PC-3 (cell line): ENCODE results near the gene ABHD14A. TPM values are rescaled to one million over a fixed set of nuclear protein-coding genes. Genes with fewer than 3 reads are reported as not detected.
A peak's percentile ranks its signal among the peaks of the same experiment; 100 is the strongest.

ENCODE experiments used
- ATAC-seq: fragments of 200-7000 bp; cut with Tn5 transposase; 2 replicates; pipeline ENCODE4 v1.9.1; 2020; ENCODE audit warnings: mild to moderate bottlenecking, moderate library complexity
- Bru-seq: library from RNA; stranded (reverse); fragments of 400-500 nt; gene quantifications from one replicate; lab custom pipeline; 2021; lab: Mats Ljungman, UMichigan
- BruChase-seq, 2 experiments: library from RNA; stranded (reverse); fragments of 400-500 nt; gene quantifications; one replicate each; lab custom pipeline; 2021; lab: Mats Ljungman, UMichigan
- BruUV-seq: library from RNA; stranded (reverse); fragments of 400-500 nt; replicated peaks from 2 replicates; lab custom pipeline; 2021; lab: Mats Ljungman, UMichigan
- CTCF ChIA-PET: fragments of 300-600 bp; sonication (Branson Sonifier 250); formaldehyde crosslinking; loops from one replicate; lab custom pipeline; 2022; ENCODE audit warnings: antibody characterized with exemption; lab: Charles Lee
- POLR2A ChIA-PET: fragments of 300-600 bp; sonication (Branson Sonifier 250); formaldehyde crosslinking; loops from one replicate; lab custom pipeline; 2022; ENCODE audit warnings: antibody characterized with exemption; ENCODE audit not compliant: unreplicated experiment; lab: Charles Lee
- DNase-seq: peaks from one replicate; pipeline ENCODE4 v3.0.0-alpha.2; 2015
- H2AFZ ChIP-seq: fragments of 300-600 bp; sonication (generic); 2 replicates; pipeline ENCODE4 v1.6.0; 2016; ENCODE audit warnings: antibody characterized with exemption, low read length
- H3F3A ChIP-seq: fragments of 300-600 bp; sonication (generic); one replicate; pipeline ENCODE4 v1.6.0; 2017; ENCODE audit warnings: antibody characterized with exemption, low read length, control low read depth, mild to moderate bottlenecking; ENCODE audit not compliant: unreplicated experiment
- H3K27ac ChIP-seq: fragments of 300-600 bp; sonication (generic); 2 replicates; pipeline ENCODE4 v1.5.1; 2016; ENCODE audit warnings: mild to moderate bottlenecking, low read length
- H3K27me3 ChIP-seq: fragments of 300-600 bp; sonication (generic); 2 replicates; pipeline ENCODE4 v1.6.1; 2016; ENCODE audit warnings: low read length, mixed read lengths
- H3K36me3 ChIP-seq: fragments of 300-600 bp; sonication (generic); 2 replicates; pipeline ENCODE4 v1.6.1; 2016; ENCODE audit warnings: low read depth, mixed run types, low read length, mixed read lengths
- H3K4me1 ChIP-seq: fragments of 300-600 bp; sonication (generic); 2 replicates; pipeline ENCODE4 v1.5.1; 2016; ENCODE audit warnings: low read length; ENCODE audit not compliant: insufficient read depth
- H3K4me2 ChIP-seq: fragments of 300-600 bp; sonication (generic); 2 replicates; pipeline ENCODE4 v1.6.0; 2016; ENCODE audit warnings: low read length
- H3K4me3 ChIP-seq: fragments of 300-600 bp; sonication (generic); 2 replicates; pipeline ENCODE4 v1.5.1; 2016; ENCODE audit warnings: mild to moderate bottlenecking, low read length, mixed read lengths
- H3K79me2 ChIP-seq: fragments of 300-600 bp; sonication (generic); 2 replicates; pipeline ENCODE4 v1.6.1; 2017; ENCODE audit warnings: low read length, mixed read lengths
- H3K9ac ChIP-seq: fragments of 300-600 bp; sonication (generic); 2 replicates; pipeline ENCODE4 v1.6.0; 2016; ENCODE audit warnings: mild to moderate bottlenecking, low read length
- H3K9me2 ChIP-seq: fragments of 300-600 bp; sonication (generic); replicated peaks from 2 replicates; pipeline ENCODE4 v1.6.1; 2016; ENCODE audit warnings: mixed run types, low read length, mixed read lengths
- H3K9me3 ChIP-seq: fragments of 300-600 bp; sonication (generic); 2 replicates; pipeline ENCODE4 v1.6.1; 2016; ENCODE audit warnings: low read length, mixed read lengths
- H4K20me1 ChIP-seq: fragments of 300-600 bp; sonication (generic); 2 replicates; pipeline ENCODE4 v1.6.1; 2016; ENCODE audit warnings: low read length, mixed read lengths
- EZH2 ChIP-seq: fragments of 300-600 bp; sonication (generic); IDR thresholded peaks from one replicate; pipeline ENCODE4 v1.6.1; 2017; ENCODE audit warnings: antibody characterized with exemption, mild to moderate bottlenecking, low read length; ENCODE audit not compliant: unreplicated experiment
- EZH2phosphoT487 ChIP-seq: fragments of 300-600 bp; sonication (generic); IDR thresholded peaks from 2 replicates; pipeline ENCODE4 v1.6.1; 2018; ENCODE audit warnings: mild to moderate bottlenecking, antibody characterized with exemption, low read length, borderline replicate concordance
- intact Hi-C: fragments of 100-400 bp; cut with micrococcal nuclease; formaldehyde crosslinking; loops from 2 replicates; pipeline ENCODE4 v1.9.0; 2023
- long read RNA-seq: library from polyadenylated mRNA; unstranded; transcript quantifications from one replicate; pipeline ENCODE4 v2.0.0, GENCODE V29; 2021; ENCODE audit not compliant: unreplicated experiment
- total RNA-seq: library from RNA; depleted of rRNA; stranded (reverse); fragments of >200 nt; gene quantifications from 2 replicates; pipeline ENCODE4 v1.2.3, GENCODE V29; 2014; rRNA removed
- TF ChIP-seq, protein P1 (sequence below): fragments of 300-600 bp; sonication (generic); conservative IDR thresholded peaks from 2 replicates; pipeline ENCODE4 v1.5.1; 2017; ENCODE audit warnings: antibody characterized with exemption, low read depth, mild to moderate bottlenecking, low read length

Gene ABHD14A
- 22.1 and 23.4 TPM in 2 replicates for total RNA-seq
- Bru-seq, nascent RNA = percentile 63 among the genes with signal in this experiment
- BruChase-seq, experiment 1, labeled RNA remaining after a 6-hour chase = percentile 67 among the genes with signal in this experiment
- percentile 61 among the genes with signal in this experiment for BruChase-seq, experiment 2, labeled RNA remaining after a 2-hour chase
- long read RNA-seq, transcript ABHD14A-201 (5 exons, 1,062 nt) = major isoform, 32 of 66 reads
- long read RNA-seq, partial matches to known transcripts = 7 of 66 reads
- long read RNA-seq, other reads (novel, unspliced or antisense) = 27 of 66 reads

DNA sequence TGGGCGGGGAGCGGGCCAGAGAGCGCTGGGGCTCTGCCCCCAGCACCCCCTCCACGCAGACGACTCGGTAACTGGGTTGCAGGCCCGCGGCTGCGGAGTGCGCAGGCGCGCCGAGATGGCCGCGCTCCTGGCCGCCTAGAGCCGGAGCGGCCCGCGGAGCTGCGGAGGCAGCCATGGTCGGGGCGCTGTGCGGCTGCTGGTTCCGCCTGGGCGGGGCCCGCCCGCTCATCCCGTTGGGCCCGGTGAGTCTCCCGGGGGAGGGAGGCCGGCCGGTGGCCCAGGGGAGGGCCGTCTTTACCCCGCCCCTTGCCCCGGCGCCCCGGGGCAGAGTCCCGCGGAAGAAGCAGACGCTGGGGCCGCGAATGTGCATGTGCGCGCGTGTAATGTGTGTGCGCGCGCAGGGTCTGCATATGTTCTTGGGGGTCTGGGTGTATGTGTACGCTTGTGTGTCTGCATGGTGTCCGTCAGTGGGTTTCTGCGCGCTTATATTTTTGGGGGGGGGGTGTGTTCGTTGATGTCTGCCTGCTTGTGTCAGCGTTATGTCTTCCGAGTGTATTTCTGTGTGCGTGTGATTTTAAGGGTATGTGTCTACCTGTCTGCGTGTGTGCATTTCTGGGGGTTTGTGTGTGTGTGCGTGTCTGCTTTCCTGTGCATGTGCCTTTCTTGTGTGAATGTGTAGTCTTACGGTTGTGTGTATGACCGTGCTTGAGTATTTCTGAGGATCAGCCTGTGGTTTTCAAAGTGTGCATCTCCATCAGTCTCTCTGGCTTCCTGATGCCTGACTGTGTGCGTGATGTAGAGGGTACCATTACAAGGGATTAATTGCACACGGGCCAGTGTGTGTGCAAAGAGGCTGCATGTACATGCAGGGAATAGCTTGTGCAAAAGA, at the start of gene ABHD14A:
ABHD14A (plus strand) TSS at position 102 of the 889 bp plus-strand sequence; CDS start at position 174, 72 bp downstream.
- Histone ChIP-seq H3K4me1 (peaks cover 23% of the 10 kb centered on the region), H2AFZ (peak within 1 kb of the TSS; percentile 99), H3K27me3 (no peaks in the 10 kb centered on the region), H3K9me3 (no peaks in the 10 kb centered on the region), H3F3A (no peaks in the 10 kb centered on the region), H3K36me3 (no peaks in the 10 kb centered on the region), H3K9ac (peak within 1 kb of the TSS; percentile 95), H3K4me3 (peak within 1 kb of the TSS; percentile 99), H3K27ac (peak within 1 kb of the TSS; percentile 32), H4K20me1 (no peaks in the 10 kb centered on the region), H3K4me2 (peak within 1 kb of the TSS; percentile 100), H3K79me2 (peaks cover 33% of the 10 kb centered on the region), H3K9me2 (no peaks in the 10 kb centered on the region)
- intact Hi-C loops = loop anchor here (1.0 to 2.0 kb wide), 2 partner anchors 24 to 33 kb away; partner anchors contain the start of gene PARP3
- ATAC-seq (peak; percentile 69), DNase-seq (peak; percentile 81)
- ChIA-PET CTCF (interaction anchor here (2.5 kb wide), 1 partner anchor 33 kb away, joined by 46 read pairs; the partner anchor contains the start of genes PARP3 and RRP9), POLR2A (interaction anchor here (0.7 kb wide), 1 partner anchor 475 kb away, joined by 3 read pairs; no protein-coding TSS in a partner anchor)
- TF ChIP-seq, protein P1, sequence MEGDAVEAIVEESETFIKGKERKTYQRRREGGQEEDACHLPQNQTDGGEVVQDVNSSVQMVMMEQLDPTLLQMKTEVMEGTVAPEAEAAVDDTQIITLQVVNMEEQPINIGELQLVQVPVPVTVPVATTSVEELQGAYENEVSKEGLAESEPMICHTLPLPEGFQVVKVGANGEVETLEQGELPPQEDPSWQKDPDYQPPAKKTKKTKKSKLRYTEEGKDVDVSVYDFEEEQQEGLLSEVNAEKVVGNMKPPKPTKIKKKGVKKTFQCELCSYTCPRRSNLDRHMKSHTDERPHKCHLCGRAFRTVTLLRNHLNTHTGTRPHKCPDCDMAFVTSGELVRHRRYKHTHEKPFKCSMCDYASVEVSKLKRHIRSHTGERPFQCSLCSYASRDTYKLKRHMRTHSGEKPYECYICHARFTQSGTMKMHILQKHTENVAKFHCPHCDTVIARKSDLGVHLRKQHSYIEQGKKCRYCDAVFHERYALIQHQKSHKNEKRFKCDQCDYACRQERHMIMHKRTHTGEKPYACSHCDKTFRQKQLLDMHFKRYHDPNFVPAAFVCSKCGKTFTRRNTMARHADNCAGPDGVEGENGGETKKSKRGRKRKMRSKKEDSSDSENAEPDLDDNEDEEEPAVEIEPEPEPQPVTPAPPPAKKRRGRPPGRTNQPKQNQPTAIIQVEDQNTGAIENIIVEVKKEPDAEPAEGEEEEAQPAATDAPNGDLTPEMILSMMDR = no peak
- TF ChIP-seq EZH2 = no peak
- no peak for TF ChIP-seq EZH2phosphoT487
- BruUV-seq = TSS peak; percentile 77

DNA sequence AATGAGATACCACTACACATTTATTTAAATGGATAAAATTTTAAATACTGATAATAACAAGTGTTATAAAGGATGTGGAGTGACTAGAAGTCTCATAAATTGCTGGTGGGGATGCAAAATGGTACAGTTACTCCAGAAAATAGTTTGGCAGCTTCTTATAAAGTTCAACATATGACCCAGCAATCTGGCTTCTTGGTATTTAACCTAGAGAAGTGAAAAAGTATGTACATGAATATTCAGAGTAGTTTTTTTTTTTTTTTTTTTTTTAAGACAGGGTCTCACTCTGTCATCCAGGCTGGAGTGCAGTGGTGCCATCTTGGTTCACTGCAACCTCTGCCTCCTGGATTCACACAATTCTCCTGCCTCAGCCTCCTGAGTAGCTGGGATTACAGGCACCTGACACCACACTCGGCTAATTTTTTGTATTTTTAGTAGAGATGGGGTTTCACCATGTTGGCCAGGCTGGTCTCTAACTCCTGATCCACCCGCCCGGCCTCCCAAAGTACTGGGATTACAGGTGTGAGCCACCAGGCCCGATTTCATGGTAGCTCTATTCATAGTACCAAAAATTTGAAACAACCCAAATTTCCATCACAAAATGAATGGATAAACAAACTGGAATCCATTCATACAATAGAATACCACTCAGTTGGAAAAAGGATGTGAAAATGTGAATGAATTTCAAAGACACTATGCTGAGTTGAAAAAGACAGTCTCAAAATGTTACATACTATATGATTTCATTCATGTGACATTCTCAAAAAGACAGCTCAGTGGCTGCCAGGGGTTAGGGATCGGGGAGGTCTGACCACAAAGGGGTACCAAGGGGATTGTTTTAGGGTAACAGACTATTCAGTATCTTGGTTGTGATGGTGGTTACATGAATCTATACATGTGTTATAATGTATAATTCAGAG, 47.5 kb upstream of the ABHD14A start:
- Histone ChIP-seq H4K20me1 (no peaks in the 10 kb centered on the region), H3F3A (no peaks in the 10 kb centered on the region), H3K9ac (no peak overlapping the region), H3K4me1 (no peaks in the 10 kb centered on the region), H3K4me2 (no peak overlapping the region), H3K9me3 (no peaks in the 10 kb centered on the region), H3K79me2 (no peaks in the 10 kb centered on the region), H3K27ac (no peak overlapping the region), H3K4me3 (no peak overlapping the region), H3K36me3 (peaks cover 4% of the 10 kb centered on the region; the same call in 1 of the 2 replicates), H2AFZ (no peak overlapping the region), H3K9me2 (no peaks in the 10 kb centered on the region), H3K27me3 (no peaks in the 10 kb centered on the region)
- intact Hi-C loops = no loop called here
- ChIA-PET CTCF (no interaction called here), POLR2A (no interaction called here)
- BruUV-seq = no TSS peak
- ATAC-seq (no peak), DNase-seq (no peak)
- TF ChIP-seq EZH2phosphoT487 = no peak
- TF ChIP-seq EZH2 = no peak
- TF ChIP-seq, protein P1 = no peak
